ENCODE measurements around the gene WDR70.

Gene WDR70

DNA sequence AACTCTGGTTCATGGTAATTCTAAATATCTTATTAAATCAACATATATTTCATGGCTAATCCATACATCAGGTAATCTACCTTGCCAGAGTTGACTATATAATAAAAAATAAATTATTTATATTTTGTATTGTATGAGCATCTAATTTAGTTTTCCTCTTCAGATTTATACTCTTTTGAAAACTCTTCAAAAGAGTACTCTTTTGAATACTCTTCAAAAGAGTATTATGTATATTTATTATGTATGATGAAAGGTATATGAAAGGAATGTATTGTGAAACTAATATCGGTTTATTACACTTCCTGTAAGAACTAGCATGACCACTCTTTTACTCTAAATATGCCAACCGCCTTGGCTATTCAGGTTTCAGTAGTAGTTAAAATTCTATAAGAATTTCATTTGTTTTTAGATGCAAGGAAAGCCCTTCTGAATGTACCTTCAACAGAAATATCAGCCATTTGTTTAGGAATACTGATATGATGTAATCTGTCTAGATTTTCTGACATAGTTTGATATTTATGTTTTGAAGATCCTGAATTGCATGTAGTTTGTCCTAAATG lies 178.7 kb downstream of the WDR70 start:
- Histone ChIP-seq H3K27ac (ENCODE audit: low read depth, low read length) (no peak overlapping the region), H3K4me3 (ENCODE audit: low read depth in 1 of 2, low read length in 2 of 2) (no peak overlapping the region), H3K9me3 (ENCODE audit: low read length) (no peaks in the 10 kb centered on the region), H3K9ac (ENCODE audit: low read length) (no peak overlapping the region), H3K36me3 (ENCODE audit: insufficient read depth, low read length) (no peaks in the 10 kb centered on the region), H3K4me1 (ENCODE audit: insufficient read depth, low read length) (peaks cover 10% of the 10 kb centered on the region), H3K27me3 (ENCODE audit: control insufficient read depth in 1 of 2, insufficient read depth in 2 of 2, low read length in 2 of 2) (no peaks in the 10 kb centered on the region)

DNA sequence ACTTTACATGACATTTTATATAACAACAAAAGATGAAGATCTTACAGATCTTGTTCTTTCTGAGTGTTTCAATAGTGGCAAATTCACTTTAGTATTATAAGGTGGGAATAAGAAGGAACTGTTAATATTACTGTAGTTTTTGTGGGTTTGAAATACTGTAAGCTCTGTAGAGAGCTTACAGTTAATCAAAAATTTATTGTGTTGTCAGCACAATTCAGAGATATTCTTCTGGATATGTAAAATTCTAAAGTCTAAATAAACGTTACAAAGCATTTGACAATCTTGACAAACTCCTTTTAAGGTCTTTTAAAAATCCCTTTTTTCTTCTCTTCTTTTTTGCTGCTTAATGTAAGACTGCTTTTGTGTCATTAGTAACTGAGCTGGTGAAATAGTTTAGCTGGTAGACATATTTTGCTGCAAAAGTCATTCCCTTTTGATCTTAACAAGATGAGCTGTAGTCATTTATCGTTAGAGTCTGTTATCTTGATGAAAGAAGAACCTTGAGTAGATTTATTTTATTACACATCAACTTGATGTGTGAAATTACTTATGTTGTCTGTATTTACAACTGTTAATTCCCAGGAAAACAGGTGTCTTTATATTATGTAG lies 186.0 kb downstream of the WDR70 start:
- Histone ChIP-seq H3K9ac (ENCODE audit: low read length) (no peak overlapping the region), H3K36me3 (ENCODE audit: insufficient read depth, low read length) (no peaks in the 10 kb centered on the region), H3K9me3 (ENCODE audit: low read length) (no peaks in the 10 kb centered on the region), H3K4me1 (ENCODE audit: insufficient read depth, low read length) (peaks cover 4% of the 10 kb centered on the region), H3K27ac (ENCODE audit: low read depth, low read length) (no peak overlapping the region), H3K27me3 (ENCODE audit: control insufficient read depth in 1 of 2, insufficient read depth in 2 of 2, low read length in 2 of 2) (no peaks in the 10 kb centered on the region), H3K4me3 (ENCODE audit: low read depth in 1 of 2, low read length in 2 of 2) (no peak overlapping the region)

DNA sequence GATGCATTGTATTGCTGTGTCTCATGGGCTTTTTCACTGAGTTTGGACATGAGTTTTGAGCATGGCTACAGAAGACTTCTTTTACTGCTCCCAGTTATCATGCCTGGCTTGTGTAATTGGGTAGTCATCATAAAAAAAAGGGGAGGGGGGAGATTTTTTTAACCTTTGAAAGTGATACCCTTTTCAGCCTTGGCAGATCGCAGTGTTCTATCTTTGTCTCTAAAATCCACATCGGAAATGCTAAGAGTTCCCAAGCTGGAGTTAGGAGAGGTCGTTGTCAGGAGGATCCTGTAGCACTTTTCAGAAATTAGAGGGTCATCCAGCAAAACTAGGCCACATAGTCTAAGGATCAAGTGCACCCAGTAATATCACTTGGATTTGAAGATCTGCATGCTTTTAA lies 188.4 kb downstream of the WDR70 start:
- no peak overlapping the region for H3K27ac ChIP-seq (ENCODE audit: low read depth, low read length)
- H3K36me3 ChIP-seq (ENCODE audit: insufficient read depth, low read length) = no peaks in the 10 kb centered on the region
- peaks cover 4% of the 10 kb centered on the region for H3K4me1 ChIP-seq (ENCODE audit: insufficient read depth, low read length)
- H3K27me3 ChIP-seq (ENCODE audit: control insufficient read depth in 1 of 2, insufficient read depth in 2 of 2, low read length in 2 of 2) = no peaks in the 10 kb centered on the region
- H3K9me3 ChIP-seq (ENCODE audit: low read length) = no peaks in the 10 kb centered on the region
- H3K9ac ChIP-seq (ENCODE audit: low read length) = no peak overlapping the region
- no peak overlapping the region for H3K4me3 ChIP-seq (ENCODE audit: low read depth in 1 of 2, low read length in 2 of 2)

DNA sequence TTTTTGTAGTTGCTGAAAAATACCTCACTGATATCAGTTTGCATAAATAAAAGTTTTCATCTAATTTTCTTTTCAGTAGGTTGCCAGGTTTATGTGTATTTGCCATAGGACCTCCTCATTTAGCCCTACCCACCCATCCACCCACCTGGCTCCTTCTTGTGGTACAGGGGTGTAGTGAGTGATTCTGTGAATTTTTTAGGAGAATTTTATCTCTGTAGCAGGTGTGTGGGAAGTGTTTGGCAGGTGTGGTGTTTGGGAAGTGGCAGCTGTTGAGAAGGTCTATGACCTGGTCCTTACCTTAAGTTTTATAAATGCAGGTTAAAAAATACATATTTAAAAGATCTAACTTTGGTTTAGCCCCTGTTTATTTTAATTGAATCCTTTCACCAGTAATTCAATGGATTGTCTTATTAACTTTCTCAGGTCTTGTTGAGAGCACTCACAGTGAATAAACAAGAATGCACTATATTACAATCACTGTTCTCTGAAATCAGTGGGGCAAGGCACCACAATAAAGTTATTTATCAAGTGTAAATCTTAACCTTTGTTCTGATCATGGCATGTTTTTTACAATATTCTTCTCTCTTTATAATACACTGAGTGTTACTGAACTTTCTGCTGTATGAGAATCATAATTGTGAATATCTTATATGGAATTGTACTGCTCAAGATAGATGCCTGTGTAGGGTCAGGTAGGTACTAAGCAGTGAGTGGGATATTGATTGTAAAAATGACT lies 189.1 kb downstream of the WDR70 start:
- no peak overlapping the region for H3K27ac ChIP-seq (ENCODE audit: low read depth, low read length)
- H3K9ac ChIP-seq (ENCODE audit: low read length) = no peak overlapping the region
- H3K27me3 ChIP-seq (ENCODE audit: control insufficient read depth in 1 of 2, insufficient read depth in 2 of 2, low read length in 2 of 2) = no peaks in the 10 kb centered on the region
- H3K4me3 ChIP-seq (ENCODE audit: low read depth in 1 of 2, low read length in 2 of 2) = no peak overlapping the region
- no peaks in the 10 kb centered on the region for H3K36me3 ChIP-seq (ENCODE audit: insufficient read depth, low read length)
- peaks cover 4% of the 10 kb centered on the region for H3K4me1 ChIP-seq (ENCODE audit: insufficient read depth, low read length)
- H3K9me3 ChIP-seq (ENCODE audit: low read length) = no peaks in the 10 kb centered on the region

DNA sequence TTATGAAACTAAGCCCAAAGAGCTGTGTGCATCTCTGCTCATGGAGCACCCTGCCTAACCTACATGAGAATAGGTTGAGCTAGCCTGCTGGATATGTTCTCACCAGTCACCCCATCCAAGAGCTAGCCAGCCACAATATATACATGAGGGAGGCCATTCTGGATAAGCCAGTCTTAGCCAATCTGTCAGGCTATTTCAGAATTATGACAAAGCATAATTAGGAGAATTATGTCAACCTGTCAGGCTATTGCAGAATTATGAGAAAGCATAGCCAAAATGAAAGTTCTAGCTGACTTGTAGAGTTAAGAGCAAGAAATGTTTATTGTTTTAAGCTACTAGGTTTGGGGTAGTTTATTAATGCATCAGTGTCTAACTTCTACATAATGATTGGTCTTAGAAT lies 189.8 kb downstream of the WDR70 start:
- no peaks in the 10 kb centered on the region for H3K9me3 ChIP-seq (ENCODE audit: low read length)
- no peaks in the 10 kb centered on the region for H3K27me3 ChIP-seq (ENCODE audit: control insufficient read depth in 1 of 2, insufficient read depth in 2 of 2, low read length in 2 of 2)
- peaks cover 4% of the 10 kb centered on the region for H3K4me1 ChIP-seq (ENCODE audit: insufficient read depth, low read length)
- H3K4me3 ChIP-seq (ENCODE audit: low read depth in 1 of 2, low read length in 2 of 2) = no peak overlapping the region
- no peaks in the 10 kb centered on the region for H3K36me3 ChIP-seq (ENCODE audit: insufficient read depth, low read length)
- no peak overlapping the region for H3K9ac ChIP-seq (ENCODE audit: low read length)
- H3K27ac ChIP-seq (ENCODE audit: low read depth, low read length) = no peak overlapping the region

DNA sequence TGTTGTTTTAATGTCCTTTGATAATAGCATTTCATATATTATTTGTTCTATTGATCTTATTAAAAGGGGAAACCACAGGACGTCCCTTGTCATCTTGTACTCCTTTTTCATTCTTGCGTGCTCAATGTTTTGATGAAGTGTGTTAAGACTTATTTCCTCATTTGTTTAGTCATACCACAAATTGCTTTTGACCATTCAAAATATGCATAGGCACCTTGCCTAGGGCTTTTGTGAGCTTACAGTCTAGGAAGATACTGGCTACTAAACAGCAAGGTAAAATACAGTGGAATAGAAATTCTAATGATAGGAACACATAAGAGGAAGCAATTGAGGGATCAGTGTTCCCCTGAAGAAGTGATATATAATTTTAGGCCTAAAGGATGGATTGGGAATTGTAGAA lies 190.3 kb downstream of the WDR70 start:
- no peak overlapping the region for H3K9ac ChIP-seq (ENCODE audit: low read length)
- peaks cover 4% of the 10 kb centered on the region for H3K4me1 ChIP-seq (ENCODE audit: insufficient read depth, low read length)
- H3K9me3 ChIP-seq (ENCODE audit: low read length) = no peaks in the 10 kb centered on the region
- H3K27me3 ChIP-seq (ENCODE audit: control insufficient read depth in 1 of 2, insufficient read depth in 2 of 2, low read length in 2 of 2) = no peaks in the 10 kb centered on the region
- no peaks in the 10 kb centered on the region for H3K36me3 ChIP-seq (ENCODE audit: insufficient read depth, low read length)
- no peak overlapping the region for H3K27ac ChIP-seq (ENCODE audit: low read depth, low read length)
- no peak overlapping the region for H3K4me3 ChIP-seq (ENCODE audit: low read depth in 1 of 2, low read length in 2 of 2)

DNA sequence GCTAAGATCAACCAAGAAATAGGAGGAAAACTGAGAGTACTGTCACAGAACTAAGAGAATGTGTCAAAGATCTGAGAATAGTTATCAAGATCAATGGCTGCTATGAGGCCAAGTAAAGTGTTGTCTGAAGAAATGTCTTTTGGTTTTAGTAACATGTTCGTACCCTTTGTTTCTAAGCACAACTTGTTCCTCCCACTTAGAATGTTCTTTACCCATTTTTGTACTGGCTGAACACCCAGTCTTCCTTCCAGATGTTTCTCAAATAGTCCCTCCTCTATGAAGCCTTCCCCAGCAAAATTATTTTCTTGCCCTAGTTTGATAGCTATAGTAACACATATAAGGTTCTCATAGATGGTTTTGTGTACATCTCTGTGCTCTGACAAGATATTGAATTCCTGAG lies 191.5 kb downstream of the WDR70 start:
- no peak overlapping the region for H3K9ac ChIP-seq (ENCODE audit: low read length)
- H3K4me1 ChIP-seq (ENCODE audit: insufficient read depth, low read length) = no peaks in the 10 kb centered on the region
- H3K27me3 ChIP-seq (ENCODE audit: control insufficient read depth in 1 of 2, insufficient read depth in 2 of 2, low read length in 2 of 2) = no peaks in the 10 kb centered on the region
- no peaks in the 10 kb centered on the region for H3K36me3 ChIP-seq (ENCODE audit: insufficient read depth, low read length)
- H3K27ac ChIP-seq (ENCODE audit: low read depth, low read length) = no peak overlapping the region
- no peaks in the 10 kb centered on the region for H3K9me3 ChIP-seq (ENCODE audit: low read length)
- no peak overlapping the region for H3K4me3 ChIP-seq (ENCODE audit: low read depth in 1 of 2, low read length in 2 of 2)

DNA sequence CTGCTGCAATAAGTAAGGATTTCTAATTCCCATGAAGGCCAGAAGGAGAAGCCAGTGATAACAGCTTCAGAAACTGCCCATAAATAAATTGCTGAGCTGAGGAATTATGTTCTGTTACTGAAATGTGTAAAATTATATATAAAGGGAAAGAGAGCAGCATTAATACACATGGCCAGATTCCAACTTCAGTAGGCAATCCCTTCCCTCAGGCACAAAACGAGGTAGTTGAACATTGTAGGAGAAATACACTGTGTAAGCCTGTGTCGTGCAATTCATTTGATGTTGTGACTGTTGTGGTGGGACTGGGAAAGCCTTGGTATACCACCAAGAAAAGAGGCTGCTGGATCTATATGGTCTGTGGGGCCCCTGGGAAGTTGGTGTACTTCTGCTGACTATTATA lies 192.9 kb downstream of the WDR70 start:
- H3K9me3 ChIP-seq (ENCODE audit: low read length) = no peaks in the 10 kb centered on the region
- no peaks in the 10 kb centered on the region for H3K36me3 ChIP-seq (ENCODE audit: insufficient read depth, low read length)
- H3K27me3 ChIP-seq (ENCODE audit: control insufficient read depth in 1 of 2, insufficient read depth in 2 of 2, low read length in 2 of 2) = no peaks in the 10 kb centered on the region
- no peaks in the 10 kb centered on the region for H3K4me1 ChIP-seq (ENCODE audit: insufficient read depth, low read length)
- no peak overlapping the region for H3K4me3 ChIP-seq (ENCODE audit: low read depth in 1 of 2, low read length in 2 of 2)
- H3K9ac ChIP-seq (ENCODE audit: low read length) = no peak overlapping the region
- H3K27ac ChIP-seq (ENCODE audit: low read depth, low read length) = no peak overlapping the region

DNA sequence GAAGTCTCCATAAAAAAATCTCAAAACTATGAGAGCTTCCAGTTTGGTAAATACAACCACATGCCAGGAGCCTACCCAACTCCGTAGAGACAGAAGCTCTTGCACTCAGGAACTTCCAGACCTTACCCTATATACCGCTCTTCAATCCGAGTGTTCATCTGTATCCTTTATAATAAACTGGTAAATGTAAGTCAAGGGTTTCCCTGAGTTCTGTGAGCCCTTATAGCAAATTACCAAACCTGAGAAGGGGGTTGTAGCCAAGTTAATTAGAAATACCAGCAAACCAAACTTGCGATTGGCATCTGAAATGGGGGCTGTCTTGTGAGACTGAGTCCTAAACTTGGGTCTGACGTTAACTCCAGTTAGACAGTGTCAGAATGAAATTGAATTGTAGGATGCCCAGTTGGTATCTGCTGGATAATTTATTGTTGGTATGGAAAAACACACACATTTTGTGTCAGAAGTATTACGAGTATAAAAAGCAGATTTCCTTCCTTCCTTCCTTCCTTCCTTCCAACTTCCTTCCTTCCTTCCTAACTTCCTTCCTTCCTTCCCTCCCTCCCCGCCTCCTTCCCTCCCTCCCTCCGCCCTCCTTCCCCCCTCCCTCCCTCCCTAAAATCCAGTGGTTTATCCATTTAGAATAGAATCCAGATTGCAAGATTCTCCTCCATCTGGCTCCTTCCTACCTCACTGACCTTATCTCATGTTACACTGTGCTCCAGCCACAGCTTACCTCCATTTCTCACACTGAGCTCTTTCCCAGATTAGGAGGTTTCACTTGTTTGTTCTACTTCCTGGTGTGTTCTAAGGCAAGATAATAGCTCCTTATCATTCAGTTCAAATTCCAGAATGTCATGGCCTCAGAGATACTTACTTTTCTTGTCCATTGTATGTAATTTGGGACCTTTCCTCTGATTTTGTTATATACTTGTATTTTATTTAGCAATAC lies 196.7 kb downstream of the WDR70 start:
- Histone ChIP-seq H3K36me3 (ENCODE audit: insufficient read depth, low read length) (no peaks in the 10 kb centered on the region), H3K4me3 (ENCODE audit: low read depth in 1 of 2, low read length in 2 of 2) (no peak overlapping the region), H3K27me3 (ENCODE audit: control insufficient read depth in 1 of 2, insufficient read depth in 2 of 2, low read length in 2 of 2) (no peaks in the 10 kb centered on the region), H3K27ac (ENCODE audit: low read depth, low read length) (no peak overlapping the region), H3K9ac (ENCODE audit: low read length) (no peak overlapping the region), H3K9me3 (ENCODE audit: low read length) (no peaks in the 10 kb centered on the region), H3K4me1 (ENCODE audit: insufficient read depth, low read length) (no peaks in the 10 kb centered on the region)

DNA sequence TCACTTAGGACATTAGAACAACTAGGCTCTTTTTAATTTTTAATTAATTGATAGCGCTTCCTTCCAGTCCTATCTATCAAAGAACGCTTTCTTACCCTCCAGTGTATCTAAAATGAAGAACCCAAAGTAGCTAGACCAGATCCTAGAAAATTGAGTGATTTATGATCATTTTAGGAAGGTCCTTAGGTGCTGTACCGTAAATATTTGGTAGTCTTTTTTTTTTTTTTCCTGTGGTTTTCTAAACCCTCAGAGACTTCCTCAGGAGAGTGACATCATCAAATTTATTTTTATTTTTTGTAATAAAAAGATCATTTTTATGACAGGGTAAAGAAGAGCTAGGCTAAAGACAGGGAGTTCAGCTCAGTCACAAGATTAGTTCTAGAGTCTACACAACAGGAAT lies 197.4 kb downstream of the WDR70 start:
- Histone ChIP-seq H3K36me3 (ENCODE audit: insufficient read depth, low read length) (no peaks in the 10 kb centered on the region), H3K4me1 (ENCODE audit: insufficient read depth, low read length) (no peaks in the 10 kb centered on the region), H3K9ac (ENCODE audit: low read length) (no peak overlapping the region), H3K9me3 (ENCODE audit: low read length) (no peaks in the 10 kb centered on the region), H3K4me3 (ENCODE audit: low read depth in 1 of 2, low read length in 2 of 2) (no peak overlapping the region), H3K27ac (ENCODE audit: low read depth, low read length) (no peak overlapping the region), H3K27me3 (ENCODE audit: control insufficient read depth in 1 of 2, insufficient read depth in 2 of 2, low read length in 2 of 2) (no peaks in the 10 kb centered on the region)

DNA sequence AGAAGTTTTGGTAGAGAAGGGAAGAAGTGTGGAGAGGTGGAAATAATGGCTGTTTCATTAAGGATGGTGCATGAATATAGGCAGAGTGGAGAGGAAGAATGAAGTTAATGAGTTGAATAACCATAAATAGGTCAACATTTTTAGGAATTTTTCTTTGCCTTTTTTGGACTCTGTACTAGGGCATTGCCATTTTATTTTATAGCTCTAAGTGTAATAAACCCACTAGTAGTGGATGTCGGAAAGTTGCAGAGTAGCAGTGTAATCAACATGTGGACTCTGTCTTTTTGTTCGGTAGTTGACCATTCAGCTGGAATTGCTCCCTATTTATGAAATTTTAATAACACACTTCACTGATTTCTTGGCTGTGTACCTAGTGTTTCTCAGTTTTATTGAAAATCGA lies 199.1 kb downstream of the WDR70 start:
- no peak overlapping the region for H3K4me3 ChIP-seq (ENCODE audit: low read depth in 1 of 2, low read length in 2 of 2)
- no peaks in the 10 kb centered on the region for H3K4me1 ChIP-seq (ENCODE audit: insufficient read depth, low read length)
- no peak overlapping the region for H3K9ac ChIP-seq (ENCODE audit: low read length)
- H3K9me3 ChIP-seq (ENCODE audit: low read length) = no peaks in the 10 kb centered on the region
- no peaks in the 10 kb centered on the region for H3K36me3 ChIP-seq (ENCODE audit: insufficient read depth, low read length)
- no peaks in the 10 kb centered on the region for H3K27me3 ChIP-seq (ENCODE audit: control insufficient read depth in 1 of 2, insufficient read depth in 2 of 2, low read length in 2 of 2)
- H3K27ac ChIP-seq (ENCODE audit: low read depth, low read length) = no peak overlapping the region
